Fibroblast of lung (primary cell): ENCODE measurements around the gene QRICH2.

ENCODE experiments used
- CTCF ChIP-seq, 2 donors: IDR thresholded peaks in 1 of 2; conservative IDR thresholded peaks in 1 of 2; 1 replicate in 1 of 2; 2 replicates in 1 of 2; pipeline ENCODE4 v1.5.1; 2011 to 2012; ENCODE audit warnings: low read length in 2 of 2, control low read depth in 1 of 2, inconsistent platforms in 1 of 2, low read depth in 1 of 2, mild to moderate bottlenecking in 1 of 2
- EZH2 ChIP-seq: IDR thresholded peaks from 2 replicates; pipeline ENCODE4 v1.5.1; 2012; ENCODE audit warnings: low read length, control low read depth, mild to moderate bottlenecking; ENCODE audit errors: missing control alignments

- TF ChIP-seq CTCF (conservative IDR thresholded peaks at IDR 0.05 in 1 of 2, IDR thresholded peaks at IDR 0.05 in 1 of 2; ENCODE audit: low read depth in 1 of 2, low read length in 2 of 2) (no peak), EZH2 (no peak)
Observed at GRCh38 chr17:76277300-76278267, 30.5 kb downstream of the QRICH2 start.
